Fibroblast of upper back skin (primary cell): ENCODE measurements around the gene CD300LG.
A peak's percentile ranks its signal among the peaks of the same experiment; 100 is the strongest.
"Not testable (repeated sequence)": the region's sequence is repeated elsewhere in the genome, so short reads cannot be mapped to it uniquely, and the experiment has no call there.

Experiments
- DNase-seq: peaks from one replicate; pipeline ENCODE4 v3.0.0-alpha.2; 2013

The CD300LG gene

DNA sequence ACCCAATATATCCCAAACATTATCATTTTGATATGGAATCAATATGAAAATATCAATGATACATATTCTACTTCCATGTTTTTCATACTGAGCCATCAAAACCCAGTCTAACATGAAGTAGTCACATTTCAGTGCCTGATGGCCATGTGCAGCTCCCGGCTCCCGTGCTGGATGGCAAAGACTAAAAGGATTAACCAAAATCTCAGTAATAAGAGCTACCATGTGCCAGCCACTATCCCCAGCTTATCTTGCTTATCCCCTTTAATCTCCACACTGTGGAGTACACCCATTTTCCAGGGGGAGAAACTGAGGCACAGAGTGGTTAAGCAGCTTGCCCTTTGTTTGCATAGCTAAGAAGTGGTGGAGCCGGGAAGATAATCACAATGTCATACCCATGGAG, 9.2 kb downstream of the CD300LG start:
- no peak for DNase-seq

DNA sequence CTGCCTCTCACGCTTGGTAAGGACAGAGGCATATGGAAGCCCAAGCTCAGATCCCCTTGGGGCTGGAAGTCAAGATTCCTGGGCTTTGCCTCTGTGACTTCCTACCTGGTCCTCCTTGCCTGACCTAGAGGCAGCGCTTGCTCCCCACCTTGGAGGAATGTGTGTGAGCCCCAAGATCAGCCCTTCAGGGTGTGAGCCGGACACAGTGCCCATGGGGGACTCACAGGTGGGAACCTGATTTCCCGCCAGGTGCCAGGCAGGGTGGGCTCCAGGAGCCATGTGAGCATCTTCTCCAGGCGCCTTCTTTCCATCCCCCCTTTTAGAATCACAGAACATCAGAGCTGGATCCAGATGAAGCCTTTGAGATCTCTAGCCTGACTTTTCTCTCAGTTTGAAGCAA, 10.2 kb downstream of the CD300LG start:
- DNase-seq: no peak

DNA sequence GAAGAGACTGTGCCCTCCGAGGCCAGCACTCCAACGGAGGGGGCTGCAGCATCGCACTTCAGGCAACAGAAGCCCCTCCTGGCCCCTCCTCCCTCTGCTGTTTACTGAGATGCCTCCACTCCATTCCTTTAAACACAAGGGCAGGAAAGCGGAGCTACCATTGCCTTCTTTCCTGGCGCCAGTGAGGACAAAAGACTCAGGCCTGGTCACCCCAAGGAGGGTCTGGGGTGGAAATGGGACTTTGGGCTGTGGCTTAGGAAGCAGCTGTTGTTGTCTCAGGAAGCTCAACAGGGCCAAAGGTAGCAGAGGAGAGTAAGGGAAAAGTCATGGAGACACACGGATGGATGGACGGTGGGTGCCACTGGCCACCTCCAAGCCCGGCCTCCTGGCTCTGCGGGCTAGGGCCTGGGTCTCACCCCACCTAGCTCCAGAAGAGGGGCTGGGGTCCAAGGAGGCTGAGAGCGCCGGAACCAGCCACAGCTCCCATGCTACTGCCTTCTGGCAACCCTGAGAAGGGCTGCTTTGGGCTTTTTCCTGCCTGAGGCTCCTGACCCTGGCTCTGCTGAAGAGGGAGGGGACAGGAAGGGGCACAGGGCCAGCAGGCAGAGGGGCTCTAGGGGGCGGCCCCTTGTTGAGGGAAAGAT, 11.1 kb downstream of the CD300LG start:
- DNase-seq: no peak

DNA sequence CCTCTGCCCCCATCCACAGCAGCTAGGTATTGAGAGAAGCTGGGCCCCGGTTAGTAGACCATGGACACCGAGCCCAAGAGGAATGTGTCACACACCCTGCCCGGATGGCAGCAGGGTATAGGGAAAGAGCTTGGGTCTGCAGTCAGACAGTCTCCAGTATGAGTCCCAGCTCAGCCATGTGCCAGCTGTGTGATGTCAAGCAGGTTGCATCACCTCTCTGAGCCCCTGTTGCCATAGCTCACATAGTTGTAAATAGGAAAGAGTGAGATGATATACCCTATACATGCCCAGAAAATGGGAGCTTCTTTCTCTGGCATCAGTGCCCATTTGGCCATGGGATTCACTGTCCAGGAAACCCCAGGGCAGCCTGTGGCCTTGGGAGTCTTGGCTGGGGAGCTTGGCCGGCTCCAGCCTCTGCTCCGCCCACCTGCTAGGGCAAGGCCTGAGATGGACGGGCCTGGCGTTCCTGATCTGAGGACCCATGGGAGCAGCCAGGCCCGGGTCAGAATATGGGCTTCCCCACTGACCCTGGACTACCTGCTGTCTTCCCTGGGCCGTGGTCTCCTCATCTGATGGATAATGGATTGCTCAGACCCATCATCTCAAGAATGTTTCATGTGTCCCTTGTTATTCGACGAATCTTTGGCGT, 13.2 kb downstream of the CD300LG start:
- DNase-seq: peak; percentile 9

DNA sequence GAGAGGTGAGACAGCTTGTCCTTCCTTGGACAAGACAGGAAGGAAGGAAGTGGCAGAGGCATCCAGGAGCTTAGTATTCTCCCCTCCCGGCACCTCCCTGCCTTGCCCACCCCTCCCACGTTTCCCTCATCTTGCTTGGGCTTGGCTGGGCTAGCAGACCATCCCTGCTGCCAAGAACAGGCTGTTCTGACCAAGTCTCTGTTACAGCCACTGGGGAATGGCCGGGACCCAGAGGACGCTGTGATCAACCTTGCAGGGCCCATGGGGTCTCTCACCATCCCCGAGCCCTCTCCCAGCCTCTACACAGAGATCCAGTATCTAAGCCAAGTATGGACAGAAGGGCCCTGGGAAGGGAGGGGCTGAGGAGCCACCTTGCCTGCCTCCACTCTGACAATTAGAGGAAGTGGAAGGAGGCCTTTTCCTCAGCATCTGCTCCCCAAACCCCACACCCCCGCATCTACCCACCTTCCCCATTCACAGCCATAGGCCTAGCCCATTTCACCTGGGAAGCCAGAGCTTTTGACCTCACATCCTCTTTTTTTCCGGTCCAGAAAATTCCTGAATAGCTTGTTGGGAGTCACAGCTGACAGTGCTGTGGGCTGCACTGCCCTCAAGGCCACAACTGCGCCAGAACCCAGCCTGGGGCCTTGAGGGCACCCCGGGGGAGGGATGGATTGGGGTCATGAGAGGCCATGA, 14.1 kb downstream of the CD300LG start:
- no peak for DNase-seq

DNA sequence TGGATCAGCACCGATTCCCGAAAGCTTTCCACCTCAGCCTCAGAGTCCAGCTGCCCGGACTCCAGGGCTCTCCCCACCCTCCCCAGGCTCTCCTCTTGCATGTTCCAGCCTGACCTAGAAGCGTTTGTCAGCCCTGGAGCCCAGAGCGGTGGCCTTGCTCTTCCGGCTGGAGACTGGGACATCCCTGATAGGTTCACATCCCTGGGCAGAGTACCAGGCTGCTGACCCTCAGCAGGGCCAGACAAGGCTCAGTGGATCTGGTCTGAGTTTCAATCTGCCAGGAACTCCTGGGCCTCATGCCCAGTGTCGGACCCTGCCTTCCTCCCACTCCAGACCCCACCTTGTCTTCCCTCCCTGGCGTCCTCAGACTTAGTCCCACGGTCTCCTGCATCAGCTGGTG, 15.0 kb downstream of the CD300LG start:
- no peak for DNase-seq

DNA sequence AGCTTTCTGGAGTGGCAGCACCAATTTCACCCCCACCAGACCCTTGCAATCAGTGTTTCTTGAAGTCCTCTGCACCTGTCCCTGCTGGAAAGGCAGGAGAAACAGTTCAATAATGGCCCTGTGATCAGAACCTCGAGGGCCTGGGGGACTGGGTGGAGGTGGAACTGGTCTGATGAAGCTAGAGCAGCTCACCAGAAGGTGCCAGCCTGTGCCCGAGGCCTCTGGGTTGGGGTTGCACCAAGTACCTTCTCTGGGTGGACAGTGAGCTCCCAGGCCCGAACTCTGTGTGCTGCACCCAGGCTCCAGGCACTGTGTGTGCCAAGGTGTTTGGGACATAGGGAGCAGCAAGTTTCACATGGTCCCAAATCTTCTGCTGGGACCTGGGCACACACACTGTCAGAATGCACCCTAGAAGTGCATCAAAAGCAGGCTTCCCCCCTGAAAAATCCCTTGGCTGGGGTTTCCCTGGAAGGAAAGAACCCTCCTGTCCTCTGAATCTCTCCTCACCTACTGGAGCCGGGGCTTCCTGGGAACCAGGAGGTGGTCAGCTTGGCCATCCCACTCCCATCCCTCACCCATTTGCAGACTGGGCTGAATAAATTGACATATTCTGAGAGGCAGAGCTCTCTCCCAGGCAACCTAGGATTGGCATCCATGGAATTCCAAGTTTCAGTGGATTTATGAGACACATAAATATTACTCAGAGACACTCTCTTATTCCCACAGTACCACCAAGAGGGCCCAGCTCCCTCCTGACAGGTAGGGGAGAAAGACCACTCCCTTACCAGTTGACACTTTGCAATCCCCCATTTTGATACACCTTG, 17.4 kb downstream of the CD300LG start:
- no peak for DNase-seq

DNA sequence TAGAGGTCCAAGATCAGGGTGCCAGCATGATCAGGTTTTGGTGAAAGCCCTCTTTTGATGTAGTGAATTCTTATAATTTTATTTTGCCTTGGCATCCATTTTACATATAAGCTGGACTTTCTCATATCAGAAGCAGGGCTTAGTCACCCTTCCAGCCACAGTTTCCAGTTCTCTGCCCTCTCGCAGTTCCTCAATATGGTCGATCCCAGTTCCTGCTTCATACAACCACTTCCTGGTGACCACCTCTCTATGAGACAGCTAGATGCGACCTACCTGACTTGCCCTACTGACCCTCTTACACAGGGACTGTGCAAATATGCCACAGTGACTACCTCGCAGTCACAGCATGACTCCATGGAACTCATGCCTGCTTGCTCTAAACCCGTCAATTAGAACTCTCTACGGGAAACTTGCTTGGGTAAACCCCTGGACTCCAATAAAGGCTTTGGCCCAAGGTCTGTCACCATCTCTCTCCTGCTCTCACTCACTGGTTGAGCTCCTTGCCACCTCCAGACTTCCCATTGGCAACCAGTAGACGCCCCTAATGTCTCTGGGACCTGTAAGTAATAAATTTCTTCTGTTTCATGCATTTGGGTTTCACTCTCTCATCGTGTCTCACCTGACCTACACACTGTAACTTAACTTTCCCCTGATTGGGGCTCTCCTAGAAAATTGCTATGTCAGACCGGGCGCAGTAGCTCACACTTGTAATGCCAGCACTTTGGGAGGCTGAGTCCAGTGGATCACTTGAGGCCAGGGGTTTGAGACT, 21.4 kb downstream of the CD300LG start:
- no peak for DNase-seq

DNA sequence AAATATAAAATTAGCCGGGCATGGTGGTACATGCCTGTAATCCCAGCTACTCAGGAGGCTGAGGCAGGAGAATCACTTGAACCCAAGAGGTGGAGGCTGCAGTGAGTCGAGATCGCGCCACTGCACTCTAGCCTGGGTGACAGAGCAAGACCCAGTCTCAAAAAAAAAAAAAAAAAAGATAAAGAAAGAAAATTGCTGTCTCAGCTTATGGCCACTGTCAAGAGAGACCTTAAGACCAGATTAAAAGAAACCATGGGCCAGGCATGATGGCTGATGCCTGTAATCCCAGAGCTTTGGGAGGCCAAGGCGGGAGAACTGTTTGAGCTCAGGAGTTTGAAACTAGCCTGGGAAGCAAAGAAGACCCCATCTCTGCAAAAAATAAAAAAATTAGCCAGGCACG, 22.1 kb downstream of the CD300LG start:
- DNase-seq: not testable (repeated sequence)

DNA sequence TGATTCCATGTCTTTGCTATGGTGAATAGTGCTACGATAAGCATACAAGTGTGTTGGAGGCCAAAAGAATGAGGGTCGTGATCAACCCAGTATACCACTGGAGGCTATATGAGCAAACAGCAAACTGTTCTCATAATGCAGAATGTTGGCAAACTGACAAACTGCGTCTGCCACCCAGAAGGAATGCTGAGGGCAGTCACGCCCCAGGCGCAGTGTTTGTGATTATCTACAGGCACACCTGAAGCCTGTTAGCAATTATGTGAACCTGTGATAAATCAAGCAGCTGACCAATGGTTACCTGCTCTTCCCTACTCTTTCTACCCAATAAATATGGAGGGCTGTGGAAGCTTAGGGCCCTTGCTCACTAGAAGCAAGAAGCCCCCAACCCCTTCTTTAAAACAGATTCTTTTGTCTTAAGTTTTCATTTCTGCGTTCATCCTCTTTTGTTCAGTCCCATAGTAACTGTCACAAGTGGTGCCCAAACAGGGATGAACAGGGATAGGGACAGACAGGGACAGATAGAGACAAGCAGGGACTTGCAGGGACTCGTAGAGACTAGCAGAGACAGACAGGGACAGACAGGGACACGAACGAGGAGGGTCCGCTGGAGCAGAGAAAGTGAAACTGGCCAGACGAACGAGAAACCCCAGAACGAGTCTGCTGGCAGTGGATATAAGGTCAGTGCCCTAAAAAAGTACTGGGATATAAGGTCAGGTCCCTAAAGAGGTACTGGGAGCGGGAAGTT, 25.1 kb downstream of the CD300LG start:
- no peak for DNase-seq

DNA sequence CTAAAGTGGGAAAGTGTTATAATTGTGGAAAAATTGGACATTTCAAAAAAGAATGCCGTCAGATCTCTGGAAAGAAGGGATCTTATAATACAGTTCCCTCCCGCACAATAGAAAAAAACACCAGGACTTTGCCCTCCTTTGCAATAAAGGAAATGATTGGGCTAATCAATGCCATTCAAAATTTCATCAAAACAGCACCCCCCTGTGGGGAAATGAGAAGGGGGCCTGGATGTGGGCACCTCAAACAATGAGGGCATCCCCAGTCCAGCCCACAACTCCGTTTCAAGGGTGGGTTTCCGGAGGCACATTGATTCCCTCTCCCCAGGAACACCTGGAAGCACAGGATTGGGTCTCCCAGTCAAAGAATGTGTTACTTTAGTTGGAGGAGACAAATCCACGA, 26.1 kb downstream of the CD300LG start:
- no peak for DNase-seq

DNA sequence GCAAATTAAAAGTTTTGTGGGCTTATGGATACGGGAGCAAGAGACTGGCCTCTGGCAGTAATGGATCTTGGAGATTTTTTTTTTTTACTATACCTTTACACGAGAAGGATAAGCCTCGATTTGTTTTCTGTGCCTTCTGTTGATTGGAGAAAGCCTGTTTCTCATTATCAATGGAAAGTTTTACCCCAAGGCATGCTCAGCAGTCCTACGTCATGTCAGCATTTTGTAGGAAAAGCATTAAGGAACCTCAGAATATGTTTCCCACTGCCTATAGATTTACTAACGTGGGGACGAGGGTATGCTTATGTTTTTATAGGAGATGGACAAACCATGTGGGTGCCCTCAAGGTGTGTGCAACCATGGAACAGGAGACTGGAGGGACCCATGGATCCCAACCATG, 26.8 kb downstream of the CD300LG start:
- no peak for DNase-seq

DNA sequence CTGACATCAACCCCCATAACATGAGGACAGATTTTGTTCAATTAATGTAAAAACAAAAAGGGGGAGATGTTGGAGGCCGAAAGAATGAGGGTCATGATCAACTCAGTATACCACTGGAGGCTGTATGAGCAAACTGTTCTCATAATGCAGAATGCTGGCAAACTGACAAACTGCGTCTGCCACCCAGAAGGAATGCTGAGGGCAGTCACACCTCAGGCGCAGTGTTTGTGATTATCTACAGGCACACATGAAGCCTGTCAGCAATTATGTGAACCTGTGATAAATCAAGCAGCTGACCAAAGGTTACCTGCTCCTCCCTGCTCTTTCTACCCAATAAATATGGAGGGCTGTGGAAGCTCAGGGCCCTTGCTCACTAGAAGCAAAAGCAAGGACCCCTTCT, 27.3 kb downstream of the CD300LG start:
- DNase-seq: no peak

DNA sequence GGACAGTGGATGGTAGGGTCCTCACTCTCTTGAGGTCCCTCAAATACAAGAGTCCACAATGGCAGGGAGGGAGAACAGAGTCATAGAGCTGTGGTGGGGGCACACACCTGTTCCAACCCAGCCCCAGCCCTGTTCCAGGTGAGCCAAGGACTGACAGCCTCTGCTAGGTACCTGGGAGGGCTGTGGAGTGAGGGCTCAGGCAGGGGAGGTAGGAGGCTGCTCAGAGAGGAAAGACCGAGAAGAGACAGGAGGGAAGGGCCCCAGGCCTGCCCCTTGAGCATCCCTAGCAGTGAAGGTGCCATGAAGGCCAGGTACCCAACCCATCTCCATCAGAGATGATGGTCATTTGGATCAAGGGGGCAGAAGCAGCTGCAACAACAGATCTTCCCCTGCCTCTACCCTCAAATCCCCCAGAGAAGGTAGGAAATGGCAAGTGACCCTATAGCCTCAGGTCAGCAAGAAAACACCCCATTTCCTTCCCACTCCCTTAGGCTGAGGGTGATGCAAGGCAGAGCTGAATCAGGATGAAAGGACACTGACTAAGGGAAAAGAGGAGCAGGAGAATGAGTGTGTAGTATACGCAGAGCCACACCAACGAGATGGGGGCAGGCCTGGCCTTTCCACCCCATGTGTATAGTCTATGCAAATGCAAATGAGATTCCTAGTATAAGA, 28.6 kb downstream of the CD300LG start:
- no peak for DNase-seq

DNA sequence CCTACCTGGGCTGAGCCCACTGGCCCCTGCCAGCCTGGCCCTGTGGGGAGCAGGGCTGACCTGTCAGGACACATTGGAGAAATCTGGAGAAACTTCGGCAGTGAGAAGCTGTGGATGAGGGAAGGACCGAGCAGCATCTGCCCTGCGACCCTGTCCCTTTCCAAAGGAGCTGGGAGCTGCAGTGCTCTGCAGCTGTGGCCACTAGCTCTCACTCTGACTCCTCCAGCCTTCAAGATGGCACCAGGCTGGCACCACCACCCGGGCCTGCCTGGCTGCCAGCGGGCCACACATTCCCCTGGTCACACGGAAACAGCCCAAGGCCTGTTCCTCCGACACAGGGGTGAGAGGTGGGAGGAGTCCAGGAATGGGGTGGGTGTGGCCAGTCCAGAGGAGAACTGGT, 30.1 kb downstream of the CD300LG start:
- DNase-seq: no peak

DNA sequence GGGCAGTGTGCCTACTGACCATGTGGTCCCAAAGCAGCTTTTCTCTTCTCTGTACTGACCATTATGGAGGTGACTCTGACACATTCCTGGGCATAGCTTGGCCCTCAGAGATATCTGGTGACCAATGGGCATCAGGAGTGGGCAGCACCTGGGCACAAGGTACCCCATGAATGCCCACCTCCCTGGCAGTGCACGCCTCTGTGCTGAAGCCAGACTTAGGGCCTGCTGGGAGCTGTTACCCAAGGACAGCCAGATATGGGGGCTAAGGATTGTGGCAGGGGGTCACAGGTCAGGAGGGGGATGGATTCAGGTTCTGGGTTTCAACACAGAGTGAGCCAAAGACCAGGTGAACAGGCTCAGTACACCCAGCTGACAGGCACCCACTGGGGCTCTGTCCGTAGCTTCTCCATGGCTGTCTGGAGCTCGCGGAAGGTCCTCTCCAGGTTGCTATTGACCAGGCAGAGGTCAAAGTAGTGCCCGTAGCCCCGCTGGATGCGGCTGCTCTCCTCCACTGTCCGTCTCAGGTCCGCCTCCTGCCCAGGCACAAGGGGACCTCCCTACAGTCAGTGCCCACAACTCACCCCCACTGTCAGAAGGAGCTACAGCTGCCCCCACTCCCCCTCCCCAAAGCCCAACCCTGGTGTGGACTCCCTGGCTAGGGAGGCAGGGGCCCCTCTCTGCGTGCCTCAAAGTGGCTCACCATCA, 30.6 kb downstream of the CD300LG start:
- no peak for DNase-seq

DNA sequence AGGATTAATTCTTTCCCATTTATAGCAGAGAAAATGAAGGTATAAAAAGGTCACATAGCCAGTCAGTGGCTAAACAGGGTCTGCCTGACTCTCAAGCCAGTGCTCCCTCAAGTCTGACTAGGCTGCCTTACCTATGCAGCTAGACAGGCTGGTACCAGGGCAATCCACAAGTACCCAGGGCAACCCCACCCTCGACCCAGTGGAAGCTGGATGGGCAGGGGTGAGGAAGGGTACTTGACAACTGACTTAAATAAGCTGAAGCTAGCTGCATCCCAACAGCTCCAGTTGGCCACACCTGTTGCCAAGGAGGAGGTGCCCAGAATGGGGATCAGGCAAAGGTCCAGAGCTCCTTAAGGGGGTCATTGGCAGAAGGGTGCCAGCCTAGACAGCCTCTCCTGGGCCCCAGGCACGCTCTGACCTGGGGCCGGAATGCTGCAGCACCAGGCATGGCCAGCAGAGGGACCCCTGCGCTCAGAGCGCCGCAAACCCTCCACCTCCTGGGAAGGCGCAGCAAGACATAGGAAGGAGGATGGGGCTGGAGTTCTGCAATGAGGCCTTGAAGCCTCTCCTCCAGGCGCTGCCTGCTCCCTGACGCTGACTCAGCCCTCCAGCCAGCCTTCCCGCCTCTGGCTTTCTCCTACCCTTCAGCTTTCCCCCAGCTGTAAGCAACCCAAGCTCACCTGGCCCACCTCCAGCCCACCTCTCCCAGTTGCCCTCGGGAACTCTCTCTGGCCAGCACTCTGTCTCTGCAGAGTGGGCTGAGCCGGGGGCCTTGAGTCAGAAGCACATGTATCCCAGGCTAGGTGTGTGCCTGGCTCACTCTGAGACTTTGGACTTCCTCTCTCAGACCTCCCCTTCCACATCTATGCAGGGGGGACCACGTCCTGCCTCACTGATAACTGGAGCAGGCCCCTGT, 31.5 kb downstream of the CD300LG start:
- peak; percentile 92 for DNase-seq

DNA sequence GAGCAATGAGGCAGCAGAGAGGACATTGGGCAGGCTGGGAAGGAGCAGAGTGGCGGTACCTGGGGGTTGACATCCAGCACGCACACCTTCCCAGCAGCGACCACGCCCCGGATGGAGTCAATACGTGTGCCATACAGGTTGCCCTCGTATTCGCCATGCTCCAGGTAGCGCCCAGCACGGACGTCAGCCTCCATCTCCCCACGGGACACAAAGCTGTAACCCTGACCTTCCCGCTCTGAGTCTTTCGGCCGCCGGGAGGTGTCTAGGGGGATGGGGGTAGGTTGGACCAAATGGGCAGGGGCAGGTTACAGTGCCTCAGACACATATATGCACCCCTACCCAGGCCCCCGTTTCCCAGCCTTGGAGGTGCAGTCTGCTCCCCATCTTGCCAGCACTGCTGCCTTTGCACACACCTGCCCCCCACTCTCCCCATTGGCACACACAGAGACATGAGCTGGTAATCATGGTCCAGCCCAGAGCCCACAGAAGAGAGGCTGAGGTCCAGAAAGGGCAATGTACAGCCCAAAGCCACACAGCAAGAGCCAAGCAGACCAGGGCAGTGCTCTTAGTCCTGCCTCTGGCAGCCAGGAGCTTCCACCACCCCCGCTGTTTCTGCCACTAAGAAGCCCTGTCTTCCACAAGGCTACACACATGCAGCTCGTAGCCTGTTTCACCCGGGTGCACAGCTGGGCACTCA, 32.9 kb downstream of the CD300LG start:
- no peak for DNase-seq

DNA sequence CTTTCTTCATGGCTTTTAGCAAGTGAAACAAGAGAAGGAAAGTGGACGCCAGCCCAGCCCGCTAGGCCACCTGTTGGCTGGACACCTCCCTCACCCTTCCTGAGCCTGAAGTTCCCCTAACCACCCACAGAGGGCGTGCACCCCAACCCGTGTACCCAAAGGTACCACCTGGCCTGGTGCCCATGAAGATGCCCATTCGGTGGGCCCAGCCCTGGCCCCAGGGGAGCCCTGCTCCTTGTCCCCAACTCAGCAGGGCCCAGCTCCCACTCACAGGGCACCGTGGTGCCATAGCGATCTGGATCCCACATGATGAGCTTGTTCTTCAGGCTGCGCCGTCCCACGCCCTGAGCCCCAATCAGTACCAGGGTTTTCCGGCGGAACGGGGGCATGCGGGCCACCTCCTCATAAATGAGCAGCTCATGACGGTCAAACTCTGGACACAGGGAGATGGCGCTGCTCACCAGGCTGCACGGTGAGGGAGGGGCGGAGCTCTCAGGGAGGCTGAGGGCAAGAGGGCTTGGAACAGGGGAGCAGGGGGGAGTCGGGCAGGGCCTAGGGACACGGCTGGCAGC, 33.5 kb downstream of the CD300LG start:
- no peak for DNase-seq
